Upper lobe of left lung (tissue), 4 donors: Measurements from ENCODE around the gene SHE.

ENCODE experiments used
- CTCF ChIP-seq, 6 experiments: fragments of 450-650 bp in 4 of 6; fragments of 200-600 bp in 2 of 6; sonication (generic) in 2 of 6; IDR thresholded peaks; one replicate each; pipeline ENCODE4 v1.5.1; 2016 to 2019; ENCODE audit warnings: antibody characterized with exemption in 6 of 6
- EP300 ChIP-seq, 4 donors: sonication (generic); formaldehyde crosslinking; IDR thresholded peaks; one replicate each; pipeline ENCODE4 v1.5.1; 2017; ENCODE audit warnings: antibody characterized with exemption in 4 of 4, control low read depth in 2 of 4
- POLR2A ChIP-seq, 4 donors: fragments of 450-650 bp; IDR thresholded peaks; one replicate each; pipeline ENCODE4 v1.5.1; 2016 to 2017; ENCODE audit warnings: antibody characterized with exemption in 4 of 4, mild to moderate bottlenecking in 2 of 4
- POLR2AphosphoS5 ChIP-seq, 2 donors: sonication (generic); formaldehyde crosslinking; IDR thresholded peaks; one replicate each; pipeline ENCODE4 v1.5.1; 2017; ENCODE audit warnings: antibody characterized with exemption in 2 of 2

GRCh38 chr1:154445040-154445472 lies 57.2 kb downstream of the SHE start:
- no peak for TF ChIP-seq CTCF (IDR thresholded peaks at IDR 0.05)
- TF ChIP-seq POLR2A (IDR thresholded peaks at IDR 0.05) = no peak
- no peak for TF ChIP-seq POLR2AphosphoS5 (IDR thresholded peaks at IDR 0.05)
- TF ChIP-seq EP300 (IDR thresholded peaks at IDR 0.05) = no peak
